A673 (cell line): ENCODE results near the gene RNASEH2A. TPM values are rescaled to one million over a fixed set of nuclear protein-coding genes. Genes with fewer than 3 reads are reported as not detected.
A peak's percentile ranks its signal among the peaks of the same experiment; 100 is the strongest.

Experiments
- BruUV-seq: library from RNA; stranded (reverse); fragments of 400-500 nt; replicated peaks from 2 replicates; lab custom pipeline; 2021; lab: Mats Ljungman, UMichigan
- CTCF ChIA-PET: fragments of 300-600 bp; sonication (Branson Sonifier 250); formaldehyde crosslinking; loops from one replicate; lab custom pipeline; 2022; ENCODE audit warnings: antibody characterized with exemption; lab: Charles Lee
- POLR2A ChIA-PET: fragments of 300-600 bp; sonication (Branson Sonifier 250); formaldehyde crosslinking; loops from one replicate; lab custom pipeline; 2022; ENCODE audit warnings: antibody characterized with exemption; ENCODE audit not compliant: low non-redundant PET; lab: Charles Lee
- DNase-seq: peaks from one replicate; pipeline ENCODE4 v3.0.0-alpha.2; 2015; ENCODE audit warnings: low spot score
- H3K27ac ChIP-seq: fragments of 200-600 bp; sonication (generic); 2 replicates; pipeline ENCODE4 v1.5.1; 2016; ENCODE audit warnings: mixed run types, low read depth, mild to moderate bottlenecking, mixed read lengths, antibody characterized with exemption, low read length; ENCODE audit not compliant: poor library complexity, severe bottlenecking
- H3K27me3 ChIP-seq: fragments of 200-600 bp; sonication (generic); replicated peaks from 2 replicates; pipeline ENCODE4 v1.6.1; 2017; ENCODE audit warnings: mixed run types, low read depth, mild to moderate bottlenecking, mixed read lengths, antibody characterized with exemption, low read length; ENCODE audit not compliant: insufficient read depth, poor library complexity
- H3K36me3 ChIP-seq: fragments of 200-600 bp; sonication (generic); 2 replicates; pipeline ENCODE4 v1.6.1; 2016; ENCODE audit warnings: mixed run types, mild to moderate bottlenecking, mixed read lengths, antibody characterized with exemption, low read length; ENCODE audit not compliant: insufficient read depth, poor library complexity, severe bottlenecking
- H3K4me1 ChIP-seq: fragments of 200-600 bp; sonication (generic); 2 replicates; pipeline ENCODE4 v1.6.1; 2017; ENCODE audit warnings: mixed run types, mild to moderate bottlenecking, mixed read lengths, antibody characterized with exemption, low read length; ENCODE audit not compliant: insufficient read depth, poor library complexity, severe bottlenecking
- H3K4me3 ChIP-seq: fragments of 200-600 bp; sonication (generic); 2 replicates; pipeline ENCODE4 v1.5.1; 2016; ENCODE audit warnings: low read depth, mixed run types, mild to moderate bottlenecking, mixed read lengths, low read length; ENCODE audit not compliant: poor library complexity, severe bottlenecking
- H3K9me3 ChIP-seq: fragments of 200-600 bp; sonication (generic); 2 replicates; pipeline ENCODE4 v1.6.1; 2016; ENCODE audit warnings: mixed run types, low read depth, mild to moderate bottlenecking, mixed read lengths, antibody characterized with exemption, low read length; ENCODE audit not compliant: poor library complexity, severe bottlenecking
- CTCF ChIP-seq: fragments of 300-800, 200-600 bp; sonication (generic); conservative IDR thresholded peaks from 2 replicates; pipeline ENCODE4 v1.5.1; 2017; ENCODE audit warnings: low read depth, mild to moderate bottlenecking, antibody characterized with exemption, low read length, moderate library complexity, mixed read lengths
- EZH2 ChIP-seq: fragments of 200-600 bp; sonication (generic); IDR thresholded peaks from 2 replicates; pipeline ENCODE4 v1.6.1; 2017; ENCODE audit warnings: borderline replicate concordance, low read depth, mild to moderate bottlenecking, mixed read lengths, antibody characterized with exemption, low read length; ENCODE audit not compliant: poor library complexity, severe bottlenecking
- intact Hi-C: fragments of 100-400 bp; cut with micrococcal nuclease; formaldehyde crosslinking; loops from one replicate; pipeline ENCODE4 v1.10.0; 2022; ENCODE audit not compliant: unreplicated experiment
- total RNA-seq: library from RNA; stranded (reverse); gene quantifications from 2 replicates; pipeline ENCODE4 v1.2.3, GENCODE V29; 2021

RNASEH2A gene
- total RNA-seq, 1 experiment from 2014 or later = 99.7 TPM

DNA sequence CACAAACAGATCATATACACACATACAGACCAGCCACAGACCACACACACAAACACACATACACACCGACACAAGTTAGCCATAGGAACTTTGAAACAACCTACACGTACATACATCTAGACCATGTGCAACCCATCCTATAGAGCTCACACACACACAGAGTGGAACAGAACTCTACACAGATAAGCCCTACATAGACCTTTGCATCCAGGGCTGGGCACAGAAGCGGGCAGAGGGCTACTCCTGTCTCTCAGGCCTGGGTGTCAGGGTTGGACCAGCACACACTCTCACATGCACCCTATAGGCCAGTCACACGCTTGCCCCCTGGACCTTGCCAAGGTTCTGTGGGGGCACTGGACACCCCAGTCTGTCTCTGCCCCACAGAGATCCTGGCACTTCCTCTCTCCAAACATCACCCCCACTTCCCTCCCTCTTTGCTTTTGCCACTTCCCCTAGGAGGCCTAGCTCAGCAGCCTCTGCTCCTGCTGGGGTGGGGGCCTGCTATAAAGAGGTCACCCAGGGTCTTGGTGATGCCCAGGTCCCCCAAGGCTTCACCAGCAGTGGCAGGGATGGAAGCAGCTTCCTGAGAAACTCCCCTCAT, 20.9 kb upstream of the RNASEH2A start:
- DNase-seq = no peak
- H3K36me3 ChIP-seq = no peaks in the 10 kb centered on the region
- intact Hi-C loops = no loop called here
- H3K9me3 ChIP-seq = no peaks in the 10 kb centered on the region
- CTCF ChIA-PET = no interaction called here
- no peak overlapping the region for H3K4me3 ChIP-seq
- H3K27me3 ChIP-seq = no peaks in the 10 kb centered on the region
- H3K4me1 ChIP-seq = peaks cover 52% of the 10 kb centered on the region
- TF ChIP-seq CTCF (no peak), EZH2 (no peak)
- no TSS peak for BruUV-seq
- POLR2A ChIA-PET = no interaction called here
- H3K27ac ChIP-seq = peak overlapping the region; percentile 96

- Histone ChIP-seq H3K27ac (peak overlapping the region; percentile 96), H3K36me3 (no peaks in the 10 kb centered on the region), H3K27me3 (no peaks in the 10 kb centered on the region), H3K9me3 (no peaks in the 10 kb centered on the region), H3K4me3 (no peak overlapping the region), H3K4me1 (peaks cover 58% of the 10 kb centered on the region)
- DNase-seq = no peak
- TF ChIP-seq CTCF (no peak), EZH2 (no peak)
- POLR2A ChIA-PET = interaction anchor here (0.5 kb wide), 1 partner anchor 1010 kb away, joined by 3 read pairs; no protein-coding TSS in a partner anchor
- CTCF ChIA-PET = no interaction called here
- intact Hi-C loops = no loop called here
- no TSS peak for BruUV-seq
Measured at GRCh38 chr19:12786141-12786870, 20.1 kb upstream of the RNASEH2A start.

- Histone ChIP-seq H3K36me3 (no peaks in the 10 kb centered on the region), H3K4me1 (peaks cover 56% of the 10 kb centered on the region), H3K27me3 (no peaks in the 10 kb centered on the region), H3K9me3 (no peaks in the 10 kb centered on the region), H3K4me3 (no peak overlapping the region), H3K27ac (peak overlapping the region; percentile 96)
- no peak for DNase-seq
- intact Hi-C loops = no loop called here
- POLR2A ChIA-PET = interaction anchor here (0.5 kb wide), 1 partner anchor 1011 kb away, joined by 3 read pairs; no protein-coding TSS in a partner anchor
- CTCF ChIA-PET = no interaction called here
- TF ChIP-seq CTCF = no peak
- no peak for TF ChIP-seq EZH2
- no TSS peak for BruUV-seq
Measured at GRCh38 chr19:12786952-12787351, 19.4 kb upstream of the RNASEH2A start.
